IPS-18c (cell line): ENCODE data around the gene RNF166.
A peak's percentile ranks its signal among the peaks of the same experiment; 100 is the strongest.

Experiments used
- H3K4me3 ChIP-seq: 2 replicates; pipeline ENCODE4 v1.7.0; 2013; ENCODE audit warnings: low read depth, mild to moderate bottlenecking, low read length, moderate library complexity; ENCODE audit not compliant: insufficient read depth
- H3K9me3 ChIP-seq: one replicate; pipeline ENCODE4 v1.6.1; 2013; ENCODE audit warnings: mild to moderate bottlenecking, low read length, moderate library complexity; ENCODE audit not compliant: control insufficient read depth, insufficient read depth

Gene RNF166, protein sequence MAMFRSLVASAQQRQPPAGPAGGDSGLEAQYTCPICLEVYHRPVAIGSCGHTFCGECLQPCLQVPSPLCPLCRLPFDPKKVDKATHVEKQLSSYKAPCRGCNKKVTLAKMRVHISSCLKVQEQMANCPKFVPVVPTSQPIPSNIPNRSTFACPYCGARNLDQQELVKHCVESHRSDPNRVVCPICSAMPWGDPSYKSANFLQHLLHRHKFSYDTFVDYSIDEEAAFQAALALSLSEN

DNA sequence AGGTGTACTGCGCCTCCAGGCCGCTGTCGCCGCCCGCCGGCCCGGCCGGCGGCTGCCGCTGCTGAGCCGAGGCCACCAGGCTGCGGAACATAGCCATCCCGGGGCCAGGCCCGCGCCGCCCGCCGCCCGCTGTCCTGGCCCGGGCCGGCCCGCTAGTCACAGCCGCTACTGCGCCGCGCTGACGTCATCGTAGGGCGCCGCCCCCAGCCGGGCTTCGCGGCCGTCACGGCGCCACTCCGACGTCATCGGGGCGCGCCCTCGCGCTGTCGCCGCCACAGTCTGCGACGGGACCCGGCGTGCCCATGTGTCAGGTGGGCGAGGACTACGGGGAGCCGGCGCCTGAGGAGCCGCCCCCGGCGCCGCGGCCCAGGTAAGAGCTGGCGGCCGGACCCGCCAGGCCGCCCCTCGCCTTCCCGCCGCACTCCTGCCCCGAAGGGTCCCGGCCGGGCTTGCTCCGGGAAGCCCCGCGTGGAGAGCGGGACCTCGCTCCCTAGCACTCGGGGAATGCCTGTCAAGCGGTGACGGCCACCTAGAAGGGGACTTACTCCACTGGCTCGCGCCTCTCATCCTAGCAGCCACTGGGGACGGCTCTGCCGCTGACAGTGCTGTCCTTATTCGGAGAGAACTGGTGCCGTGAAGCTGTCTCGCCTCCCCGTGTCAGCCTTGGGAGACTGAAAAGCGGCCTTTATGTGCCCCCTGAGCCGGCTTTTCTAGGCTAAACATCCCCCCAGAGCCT is at the start of gene RNF166, which contains the start of gene CTU2:
RNF166 (minus strand) TSS at position 180 of the 736 bp plus-strand sequence; CDS start at position 97, 83 bp downstream.
CTU2 (plus strand) TSS at position 275 of the 736 bp plus-strand sequence; CDS start at position 303, 28 bp downstream.
- Histone ChIP-seq H3K4me3 (peak within 1 kb of the TSS; percentile 96), H3K9me3 (no peaks in the 10 kb centered on the region)

DNA sequence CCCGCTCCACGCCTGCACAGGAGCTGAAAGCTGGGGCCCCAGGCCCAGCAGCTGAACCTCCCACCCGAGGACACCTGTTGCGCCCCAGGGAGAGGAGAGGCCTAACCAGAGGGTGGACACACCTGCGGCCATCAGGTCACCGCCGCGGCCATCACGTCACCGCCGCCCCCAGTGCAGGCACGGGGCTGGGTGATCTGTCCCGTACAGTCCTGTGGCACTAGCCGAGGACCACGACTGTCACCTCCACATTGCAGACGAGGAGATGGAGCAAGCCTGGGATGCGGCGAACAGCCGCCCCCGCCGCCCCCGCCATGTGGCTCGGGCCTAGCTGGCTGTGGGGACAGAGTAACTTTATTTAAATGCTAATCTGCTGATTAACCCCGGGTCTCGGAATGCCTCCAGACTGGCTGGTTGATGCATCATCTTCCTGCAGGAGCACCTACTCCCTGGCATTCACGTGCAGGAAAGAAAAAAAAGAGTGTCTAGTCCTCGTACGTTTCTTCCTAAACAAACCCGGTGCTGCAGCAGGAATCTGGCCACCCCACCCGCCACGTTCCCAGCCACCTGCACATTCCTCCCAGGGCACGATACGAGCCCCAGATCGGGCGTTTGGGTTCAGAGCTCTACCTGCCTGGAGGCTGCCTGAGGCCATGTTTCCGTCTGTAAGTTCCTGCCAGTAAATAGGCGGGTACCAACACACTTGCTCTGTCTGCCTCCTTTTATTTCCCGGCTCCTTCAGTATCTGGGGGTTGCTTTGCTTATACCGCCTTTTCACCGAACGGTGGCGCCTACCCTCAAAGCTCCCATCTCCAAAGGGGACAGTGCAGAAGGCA is 48.9 kb upstream of the RNF166 start:
- Histone ChIP-seq H3K4me3 (no peak overlapping the region), H3K9me3 (peaks cover 2% of the 10 kb centered on the region)

DNA sequence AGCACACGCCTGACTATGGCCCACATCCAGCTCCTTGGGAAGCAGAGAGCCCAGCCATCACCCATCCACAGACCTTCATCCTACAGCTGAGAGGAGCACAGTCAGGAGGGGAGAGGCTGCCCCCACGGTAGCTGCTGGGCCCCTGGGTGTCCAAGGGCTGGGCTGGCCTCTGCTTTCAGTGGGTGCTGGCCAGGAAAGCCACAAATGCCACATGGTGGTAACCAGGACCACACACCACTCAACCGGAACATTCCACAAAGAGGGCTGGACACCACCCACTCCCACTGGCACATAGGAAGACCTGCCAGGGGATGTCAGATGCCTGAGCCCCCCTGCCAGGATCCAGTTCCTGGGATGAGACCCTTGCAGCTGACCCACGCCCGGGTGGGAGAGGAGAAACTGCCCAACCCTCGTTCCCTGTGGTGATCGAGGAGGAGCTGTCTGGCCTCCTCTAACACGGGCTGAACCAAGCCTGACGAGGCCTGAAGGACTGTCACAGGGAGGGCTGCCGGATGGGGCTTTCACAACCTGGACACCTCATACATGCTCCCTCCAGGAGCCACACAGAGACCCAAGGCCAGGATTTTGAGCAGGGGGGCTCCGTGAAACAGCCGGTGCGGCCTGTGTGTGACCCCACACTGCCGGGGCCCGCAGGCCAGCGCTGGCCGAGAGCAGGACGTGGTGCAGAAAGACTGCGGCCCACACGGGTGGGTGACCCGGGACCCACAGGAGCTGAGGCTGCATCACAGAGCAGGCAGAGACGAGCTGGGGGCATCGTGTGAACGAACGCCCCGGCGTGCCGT is 48.1 kb upstream of the RNF166 start:
- no peak overlapping the region for H3K4me3 ChIP-seq

DNA sequence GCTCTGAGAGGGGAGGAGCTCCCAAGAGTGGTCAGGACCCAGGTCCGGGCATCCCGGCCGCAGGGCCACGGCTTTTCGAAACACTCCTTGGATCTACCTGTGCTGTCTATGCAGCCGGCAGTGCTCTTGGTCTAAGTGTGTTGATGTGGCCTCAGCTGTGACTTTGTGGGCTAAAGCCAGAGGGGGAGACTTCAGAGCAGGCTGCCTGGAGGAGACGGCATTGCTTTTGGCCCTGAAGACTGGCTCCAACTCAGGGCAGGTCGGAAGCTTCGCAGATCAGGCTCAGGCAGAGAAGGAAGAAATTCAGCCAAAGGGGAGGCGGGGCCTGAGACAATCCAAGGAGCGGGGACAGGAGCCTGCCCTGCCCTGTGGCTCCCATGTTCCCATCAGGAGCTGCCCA is 47.4 kb upstream of the RNF166 start:
- H3K4me3 ChIP-seq, result no peak overlapping the region
- H3K9me3 ChIP-seq, result peaks cover 2% of the 10 kb centered on the region

More for the DNA sequence above, 48.1 kb upstream of the RNF166 start:
- H3K9me3 ChIP-seq, result peaks cover 2% of the 10 kb centered on the region

DNA sequence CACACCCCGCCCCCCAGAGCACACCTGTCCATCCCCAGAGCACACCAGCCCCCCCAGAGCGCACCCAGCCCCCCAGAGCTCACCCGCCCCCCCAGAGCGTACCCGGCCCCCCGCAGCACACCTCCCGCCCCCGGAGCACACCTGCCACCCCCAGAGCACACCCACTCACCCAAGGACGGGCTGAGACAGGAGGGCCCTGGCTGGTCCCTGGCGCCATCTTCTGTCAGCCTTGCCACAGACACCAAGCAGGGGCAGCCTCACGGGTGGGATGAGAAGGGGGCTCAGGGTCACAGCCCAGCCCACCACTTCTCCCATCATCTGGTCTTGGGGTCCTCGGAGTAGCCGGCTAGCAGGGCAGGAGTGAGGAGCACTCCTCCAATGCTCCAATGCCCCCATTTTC is 47.0 kb upstream of the RNF166 start:
- Histone ChIP-seq H3K4me3 (no peak overlapping the region), H3K9me3 (peaks cover 2% of the 10 kb centered on the region)

DNA sequence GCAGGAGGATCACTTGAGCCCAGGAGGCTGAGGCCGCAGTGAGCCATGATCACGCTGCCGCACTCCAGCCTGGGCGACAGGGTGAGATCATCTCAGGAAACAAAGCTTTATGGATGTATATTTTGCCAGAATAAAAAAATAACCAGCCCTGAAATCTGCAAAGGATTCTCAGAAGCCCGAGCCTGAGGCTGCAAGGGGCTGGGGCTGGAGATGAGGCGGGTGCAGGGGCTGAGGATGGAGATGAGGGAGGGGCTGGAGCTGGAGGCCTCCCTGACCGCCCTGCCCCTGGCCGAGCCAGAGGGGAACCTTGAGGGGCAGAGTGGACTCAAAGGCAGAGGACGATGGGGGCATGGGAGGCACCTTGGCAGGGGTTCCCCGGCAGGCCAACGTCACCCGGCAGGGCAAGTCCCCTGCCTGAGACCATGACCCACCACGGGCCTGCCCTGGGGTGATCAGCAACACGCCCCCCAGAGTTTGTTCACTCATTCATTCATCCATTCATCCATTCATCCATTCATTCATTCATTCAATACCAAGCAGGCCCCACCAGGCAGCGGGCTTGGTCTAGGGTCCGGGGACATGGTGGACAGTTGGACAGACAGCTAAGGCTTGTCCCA is 46.3 kb upstream of the RNF166 start:
- Histone ChIP-seq H3K9me3 (peaks cover 2% of the 10 kb centered on the region), H3K4me3 (no peak overlapping the region)

DNA sequence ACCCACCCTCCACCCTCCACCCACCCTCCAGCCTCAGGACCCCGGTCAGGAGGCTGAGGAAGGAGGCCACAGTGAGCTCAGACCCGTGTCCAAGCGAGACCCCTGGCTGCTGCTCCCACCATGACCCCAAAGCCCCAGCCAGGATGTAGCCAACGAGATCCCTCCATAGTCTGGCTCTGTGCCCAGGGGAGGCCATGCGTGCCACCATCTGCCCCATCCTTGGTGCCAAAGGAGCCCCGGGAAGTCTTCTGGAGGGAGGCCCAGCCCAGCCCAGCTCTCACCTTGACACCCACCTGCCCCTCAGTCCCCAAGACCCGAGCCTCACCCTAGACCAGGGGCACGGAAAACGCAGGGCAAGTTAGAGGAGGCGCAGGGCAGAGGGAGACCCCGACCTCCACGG is 44.6 kb upstream of the RNF166 start:
- H3K9me3 ChIP-seq, result peaks cover 2% of the 10 kb centered on the region
- H3K4me3 ChIP-seq, result no peak overlapping the region

DNA sequence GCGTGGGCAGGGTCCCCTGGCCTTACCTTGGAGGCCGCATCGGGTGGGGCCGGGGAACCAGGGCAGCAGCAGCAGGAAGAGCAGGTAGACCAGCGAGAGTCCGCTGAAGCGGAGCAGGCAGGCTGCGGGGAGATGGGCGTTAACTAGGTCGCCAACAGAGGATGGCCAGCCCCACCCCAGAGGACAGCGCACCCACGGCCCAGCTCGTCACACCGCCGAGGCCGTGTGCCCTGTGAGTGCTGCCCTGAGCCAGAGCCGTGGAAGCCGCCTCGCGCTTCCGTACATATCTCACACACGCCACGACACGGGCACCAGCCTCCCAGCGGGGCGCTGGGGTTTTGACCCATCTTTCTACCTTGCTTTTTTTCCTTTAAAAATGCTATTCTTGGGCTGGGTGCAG is 43.1 kb upstream of the RNF166 start:
- Histone ChIP-seq H3K4me3 (no peak overlapping the region), H3K9me3 (no peaks in the 10 kb centered on the region)

DNA sequence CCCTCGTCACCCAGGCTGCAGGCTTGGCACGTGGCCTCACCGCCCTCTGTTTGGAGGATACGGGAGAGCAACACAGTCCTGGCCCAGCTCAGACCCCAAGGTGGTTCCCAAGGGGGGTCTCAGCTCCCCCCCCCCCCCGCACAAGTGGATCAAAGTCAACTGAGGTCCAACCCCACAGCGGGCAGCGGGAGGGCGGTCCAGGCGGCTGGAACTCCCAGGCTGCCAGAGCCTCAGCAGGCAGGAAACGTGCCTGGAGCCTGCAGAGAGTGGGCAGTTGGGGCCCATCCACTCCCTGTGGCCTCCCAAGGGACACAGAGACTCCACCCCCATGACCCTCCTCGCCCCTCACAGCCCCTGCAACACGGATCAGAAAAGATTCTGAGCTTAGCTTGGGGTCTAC is 42.2 kb upstream of the RNF166 start:
- H3K4me3 ChIP-seq, result no peak overlapping the region
- H3K9me3 ChIP-seq, result no peaks in the 10 kb centered on the region

DNA sequence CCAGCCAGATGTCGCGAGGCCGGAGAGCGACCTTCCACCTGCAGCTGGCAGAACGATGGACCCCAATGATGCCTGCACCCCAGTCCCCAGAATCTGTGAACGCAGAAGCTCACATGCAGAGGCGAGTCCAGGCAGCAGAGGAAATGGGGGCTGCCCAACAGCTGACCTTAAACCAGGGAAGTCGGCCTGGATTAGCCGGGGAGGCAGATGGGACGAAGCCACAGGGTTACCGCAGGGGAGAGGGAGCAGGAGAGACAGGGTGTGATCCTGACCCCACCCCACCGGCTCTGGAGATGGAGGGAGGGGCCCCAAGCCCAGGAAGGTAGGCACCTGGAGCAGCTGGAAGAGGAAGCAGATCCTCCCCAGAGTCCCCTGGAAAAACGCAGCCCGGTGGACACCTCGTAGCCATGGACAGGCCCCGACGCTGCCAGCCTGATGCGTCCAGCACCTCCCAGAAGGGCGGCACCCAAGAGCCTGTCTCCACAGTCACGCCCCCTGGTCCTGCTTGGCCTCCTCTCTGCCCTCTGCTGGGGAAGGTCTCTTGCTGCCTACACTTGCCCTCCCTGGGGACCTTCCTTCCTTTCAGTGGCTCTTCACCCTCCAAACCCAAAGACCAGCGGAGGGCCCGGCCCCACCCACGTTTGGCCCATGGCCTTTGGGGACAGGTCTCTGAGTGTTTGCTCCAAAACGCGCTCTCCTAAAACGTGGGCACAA is 41.5 kb upstream of the RNF166 start:
- no peaks in the 10 kb centered on the region for H3K9me3 ChIP-seq
- no peak overlapping the region for H3K4me3 ChIP-seq

DNA sequence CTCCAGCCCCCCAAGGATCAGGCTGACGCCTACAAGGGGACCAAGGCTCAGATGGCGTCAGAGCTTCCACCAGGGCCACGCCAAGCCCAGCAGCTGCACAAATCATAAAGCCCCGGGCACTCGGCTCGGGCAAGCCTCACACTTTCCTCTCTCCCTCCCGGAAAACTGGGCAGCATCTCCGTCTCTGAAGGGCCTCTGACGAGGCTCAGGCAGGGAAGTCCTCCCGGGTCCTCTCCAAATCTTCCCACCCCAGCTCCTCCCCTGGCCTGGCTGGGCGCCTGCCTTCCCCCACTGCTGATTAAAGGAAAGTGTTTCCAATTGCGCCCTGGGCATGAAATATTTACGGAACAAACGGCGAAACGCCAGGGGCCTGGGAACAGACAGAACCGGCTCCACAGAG is 40.3 kb upstream of the RNF166 start:
- H3K9me3 ChIP-seq, result no peaks in the 10 kb centered on the region
- H3K4me3 ChIP-seq, result no peak overlapping the region

DNA sequence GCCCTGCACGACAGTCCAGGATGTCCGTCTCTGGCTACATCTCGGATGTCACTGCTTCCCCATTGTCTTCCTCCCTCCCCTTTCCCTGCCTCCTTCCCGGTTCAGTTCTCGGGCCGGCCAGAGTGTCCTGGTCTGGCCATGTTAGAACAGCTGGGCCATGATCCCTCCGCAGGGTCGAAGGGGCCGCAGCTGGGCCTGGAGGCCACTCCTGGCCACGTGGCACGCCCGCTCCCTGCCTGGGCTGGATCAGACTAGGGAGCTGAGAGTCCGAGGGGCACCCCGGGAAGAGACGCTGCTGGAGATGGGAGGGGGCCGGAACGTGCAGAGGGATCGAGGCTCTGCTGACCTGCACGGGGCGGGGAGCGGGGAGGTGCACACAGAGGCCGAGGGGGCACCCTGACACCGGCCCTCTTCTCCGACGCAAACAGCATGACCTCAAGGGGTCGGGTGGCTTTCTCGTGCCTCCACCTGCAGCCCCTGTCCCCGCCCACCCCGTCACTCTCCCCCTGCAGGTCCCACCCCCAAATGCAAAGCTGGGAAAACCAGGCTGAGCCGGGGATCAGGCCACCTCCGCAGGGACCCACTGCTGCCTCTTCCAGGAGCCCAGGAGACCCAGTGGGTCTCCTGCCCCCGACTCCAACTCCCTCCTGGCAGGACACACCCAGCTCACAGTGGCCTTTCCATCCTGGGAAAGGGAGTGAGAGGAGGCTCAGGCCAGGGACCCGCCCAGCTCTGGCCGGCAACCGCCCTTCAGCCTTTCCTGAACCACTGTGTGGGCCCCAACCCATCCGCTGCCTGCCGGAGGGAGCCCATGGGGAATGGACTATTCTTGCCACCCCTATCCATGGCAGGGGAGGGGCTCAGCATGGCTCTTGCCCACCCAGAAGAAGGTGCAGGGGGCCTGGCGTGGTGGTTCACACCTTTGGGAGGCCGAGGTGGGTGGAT is 38.6 kb upstream of the RNF166 start:
- Histone ChIP-seq H3K9me3 (no peaks in the 10 kb centered on the region), H3K4me3 (no peak overlapping the region; the same call in 1 of the 2 replicates)

DNA sequence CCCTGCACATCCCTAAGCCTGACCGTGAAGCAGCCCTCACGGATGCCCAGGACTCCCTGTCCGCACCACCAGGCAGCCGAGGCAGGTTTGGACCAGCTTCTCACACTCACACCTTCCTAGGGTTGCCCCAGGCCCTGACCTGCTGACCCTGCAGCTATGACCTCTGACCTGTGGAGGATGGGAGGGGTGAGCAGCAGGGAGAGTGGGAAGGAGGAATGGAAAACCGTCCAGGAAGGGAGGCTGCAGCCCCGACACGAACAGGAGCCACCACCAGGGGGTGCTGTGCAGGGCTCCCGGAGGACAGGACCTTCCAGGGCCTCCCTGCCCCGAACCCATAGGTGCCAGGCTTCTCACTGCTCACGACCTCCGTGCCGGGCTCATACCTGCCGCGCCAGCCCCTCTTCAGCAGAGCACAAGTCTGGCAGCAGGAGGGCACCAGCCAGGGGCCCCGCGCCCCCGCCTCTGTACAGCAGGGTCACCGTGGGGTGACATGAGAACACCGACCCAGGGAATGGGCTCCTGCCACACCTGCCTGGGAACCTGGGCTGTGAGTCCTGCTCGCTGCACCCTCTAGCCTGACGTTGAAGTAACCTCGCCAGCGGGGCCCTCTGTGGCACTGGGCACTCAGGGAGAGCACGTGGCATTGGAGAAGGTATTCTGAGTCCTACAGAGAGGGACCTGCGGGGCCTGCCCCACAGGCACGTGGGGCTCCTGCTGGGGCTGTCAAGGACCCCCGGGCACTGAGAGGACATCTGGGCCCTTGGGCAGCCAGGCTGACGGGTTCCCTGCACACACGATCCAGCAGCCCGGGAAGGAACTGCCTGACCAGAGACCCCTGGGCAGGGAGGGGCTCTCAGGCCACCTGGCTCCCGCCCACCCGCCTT is 37.7 kb upstream of the RNF166 start:
- H3K9me3 ChIP-seq, result no peaks in the 10 kb centered on the region
- H3K4me3 ChIP-seq, result no peak overlapping the region

DNA sequence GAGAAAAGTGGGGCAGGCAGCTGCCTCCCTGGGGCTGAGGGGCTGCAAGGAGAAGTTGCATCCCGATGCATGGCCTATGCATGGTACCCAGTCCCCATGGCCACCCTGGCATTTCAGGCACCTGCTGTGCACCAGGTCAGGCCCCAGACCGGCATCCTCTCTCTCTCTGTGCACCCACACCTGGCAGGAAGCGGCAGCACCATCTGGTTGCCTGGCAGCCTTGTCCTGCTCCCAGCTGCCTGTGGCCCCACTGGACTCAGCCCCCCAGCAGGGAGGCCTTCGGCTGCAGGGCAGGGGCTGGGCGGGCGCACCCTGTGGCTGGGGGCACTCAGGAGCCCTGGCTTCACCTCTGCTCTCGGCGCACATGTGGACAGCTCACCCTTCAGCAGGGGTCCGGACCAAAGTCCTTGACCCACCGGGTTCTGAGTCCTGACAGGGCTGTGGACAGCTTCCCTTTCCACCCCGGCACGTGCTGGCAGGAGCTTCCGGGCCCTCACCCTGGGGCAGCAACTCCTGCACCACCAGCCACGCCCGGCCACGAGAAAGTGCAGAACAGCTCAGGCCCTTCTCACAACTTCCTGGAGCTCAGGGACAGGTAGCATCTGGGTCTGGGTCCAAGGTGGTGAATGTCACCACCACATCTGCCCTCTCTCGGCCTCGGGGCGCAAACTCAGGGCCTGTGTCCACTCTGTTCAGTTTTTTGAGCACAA is 36.8 kb upstream of the RNF166 start:
- no peaks in the 10 kb centered on the region for H3K9me3 ChIP-seq
- H3K4me3 ChIP-seq, result no peak overlapping the region
